Measurements from ENCODE around the gene NNMT.

DNA sequence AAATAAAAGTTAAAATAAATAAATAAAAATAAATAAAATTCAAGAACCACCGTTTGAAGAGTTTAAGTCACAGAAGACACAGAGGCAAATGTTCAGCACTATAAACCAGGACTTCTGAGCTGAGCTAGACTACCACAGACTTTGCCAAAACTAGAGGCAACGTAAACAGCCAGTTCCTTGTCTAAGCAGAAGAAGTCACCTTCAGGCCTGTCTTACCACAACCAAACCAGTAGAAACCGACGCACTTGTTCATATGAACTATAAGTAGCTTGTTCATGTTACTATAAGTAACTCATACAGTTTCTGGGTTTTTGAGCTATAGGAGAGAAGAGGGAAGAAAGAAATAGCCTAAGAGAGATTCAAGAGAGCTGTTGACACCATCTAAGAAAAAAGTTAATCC, 48.3 kb downstream of the NNMT start:
- TF ChIP-seq, protein P1, sequence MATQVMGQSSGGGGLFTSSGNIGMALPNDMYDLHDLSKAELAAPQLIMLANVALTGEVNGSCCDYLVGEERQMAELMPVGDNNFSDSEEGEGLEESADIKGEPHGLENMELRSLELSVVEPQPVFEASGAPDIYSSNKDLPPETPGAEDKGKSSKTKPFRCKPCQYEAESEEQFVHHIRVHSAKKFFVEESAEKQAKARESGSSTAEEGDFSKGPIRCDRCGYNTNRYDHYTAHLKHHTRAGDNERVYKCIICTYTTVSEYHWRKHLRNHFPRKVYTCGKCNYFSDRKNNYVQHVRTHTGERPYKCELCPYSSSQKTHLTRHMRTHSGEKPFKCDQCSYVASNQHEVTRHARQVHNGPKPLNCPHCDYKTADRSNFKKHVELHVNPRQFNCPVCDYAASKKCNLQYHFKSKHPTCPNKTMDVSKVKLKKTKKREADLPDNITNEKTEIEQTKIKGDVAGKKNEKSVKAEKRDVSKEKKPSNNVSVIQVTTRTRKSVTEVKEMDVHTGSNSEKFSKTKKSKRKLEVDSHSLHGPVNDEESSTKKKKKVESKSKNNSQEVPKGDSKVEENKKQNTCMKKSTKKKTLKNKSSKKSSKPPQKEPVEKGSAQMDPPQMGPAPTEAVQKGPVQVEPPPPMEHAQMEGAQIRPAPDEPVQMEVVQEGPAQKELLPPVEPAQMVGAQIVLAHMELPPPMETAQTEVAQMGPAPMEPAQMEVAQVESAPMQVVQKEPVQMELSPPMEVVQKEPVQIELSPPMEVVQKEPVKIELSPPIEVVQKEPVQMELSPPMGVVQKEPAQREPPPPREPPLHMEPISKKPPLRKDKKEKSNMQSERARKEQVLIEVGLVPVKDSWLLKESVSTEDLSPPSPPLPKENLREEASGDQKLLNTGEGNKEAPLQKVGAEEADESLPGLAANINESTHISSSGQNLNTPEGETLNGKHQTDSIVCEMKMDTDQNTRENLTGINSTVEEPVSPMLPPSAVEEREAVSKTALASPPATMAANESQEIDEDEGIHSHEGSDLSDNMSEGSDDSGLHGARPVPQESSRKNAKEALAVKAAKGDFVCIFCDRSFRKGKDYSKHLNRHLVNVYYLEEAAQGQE (IDR thresholded peaks at IDR 0.05; ENCODE audit: low read depth) = no peak
- TF ChIP-seq, protein P2, sequence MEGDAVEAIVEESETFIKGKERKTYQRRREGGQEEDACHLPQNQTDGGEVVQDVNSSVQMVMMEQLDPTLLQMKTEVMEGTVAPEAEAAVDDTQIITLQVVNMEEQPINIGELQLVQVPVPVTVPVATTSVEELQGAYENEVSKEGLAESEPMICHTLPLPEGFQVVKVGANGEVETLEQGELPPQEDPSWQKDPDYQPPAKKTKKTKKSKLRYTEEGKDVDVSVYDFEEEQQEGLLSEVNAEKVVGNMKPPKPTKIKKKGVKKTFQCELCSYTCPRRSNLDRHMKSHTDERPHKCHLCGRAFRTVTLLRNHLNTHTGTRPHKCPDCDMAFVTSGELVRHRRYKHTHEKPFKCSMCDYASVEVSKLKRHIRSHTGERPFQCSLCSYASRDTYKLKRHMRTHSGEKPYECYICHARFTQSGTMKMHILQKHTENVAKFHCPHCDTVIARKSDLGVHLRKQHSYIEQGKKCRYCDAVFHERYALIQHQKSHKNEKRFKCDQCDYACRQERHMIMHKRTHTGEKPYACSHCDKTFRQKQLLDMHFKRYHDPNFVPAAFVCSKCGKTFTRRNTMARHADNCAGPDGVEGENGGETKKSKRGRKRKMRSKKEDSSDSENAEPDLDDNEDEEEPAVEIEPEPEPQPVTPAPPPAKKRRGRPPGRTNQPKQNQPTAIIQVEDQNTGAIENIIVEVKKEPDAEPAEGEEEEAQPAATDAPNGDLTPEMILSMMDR (IDR thresholded peaks at IDR 0.05 in 2 of 3, conservative IDR thresholded peaks at IDR 0.05 in 1 of 3; ENCODE audit: borderline replicate concordance in 1 of 3, insufficient read depth in 1 of 3, low read depth in 2 of 3, low read length in 2 of 3) = no peak
- TF ChIP-seq POLR2A (IDR thresholded peaks at IDR 0.05; ENCODE audit: borderline replicate concordance, extremely low read depth, insufficient read depth, insufficient read length) (no peak), EGR1 (IDR thresholded peaks at IDR 0.05; ENCODE audit: low read depth) (no peak), SRF (IDR thresholded peaks at IDR 0.05; ENCODE audit: low read depth) (no peak), CEBPB (IDR thresholded peaks at IDR 0.05; ENCODE audit: low read depth) (no peak)
- TF ChIP-seq, protein P3, sequence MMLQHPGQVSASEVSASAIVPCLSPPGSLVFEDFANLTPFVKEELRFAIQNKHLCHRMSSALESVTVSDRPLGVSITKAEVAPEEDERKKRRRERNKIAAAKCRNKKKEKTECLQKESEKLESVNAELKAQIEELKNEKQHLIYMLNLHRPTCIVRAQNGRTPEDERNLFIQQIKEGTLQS (IDR thresholded peaks at IDR 0.05) = no peak
- TF ChIP-seq, protein P4, sequence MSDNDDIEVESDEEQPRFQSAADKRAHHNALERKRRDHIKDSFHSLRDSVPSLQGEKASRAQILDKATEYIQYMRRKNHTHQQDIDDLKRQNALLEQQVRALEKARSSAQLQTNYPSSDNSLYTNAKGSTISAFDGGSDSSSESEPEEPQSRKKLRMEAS (IDR thresholded peaks at IDR 0.05) = no peak

Measured in HCT116 (cell line).